GM10266 (cell line): ENCODE results near the gene TMOD2.

Experiments used
- DNase-seq: peaks from one replicate; pipeline ENCODE4 v3.0.0; 2012; ENCODE audit errors: extremely low spot score
- TF ChIP-seq, protein P1 (sequence below): IDR thresholded peaks from 2 replicates; pipeline ENCODE4 v1.5.1; 2012; ENCODE audit warnings: mild to moderate bottlenecking, low read depth; ENCODE audit not compliant: control insufficient read depth, insufficient read depth; ENCODE audit errors: missing control alignments

TMOD2 gene

DNA sequence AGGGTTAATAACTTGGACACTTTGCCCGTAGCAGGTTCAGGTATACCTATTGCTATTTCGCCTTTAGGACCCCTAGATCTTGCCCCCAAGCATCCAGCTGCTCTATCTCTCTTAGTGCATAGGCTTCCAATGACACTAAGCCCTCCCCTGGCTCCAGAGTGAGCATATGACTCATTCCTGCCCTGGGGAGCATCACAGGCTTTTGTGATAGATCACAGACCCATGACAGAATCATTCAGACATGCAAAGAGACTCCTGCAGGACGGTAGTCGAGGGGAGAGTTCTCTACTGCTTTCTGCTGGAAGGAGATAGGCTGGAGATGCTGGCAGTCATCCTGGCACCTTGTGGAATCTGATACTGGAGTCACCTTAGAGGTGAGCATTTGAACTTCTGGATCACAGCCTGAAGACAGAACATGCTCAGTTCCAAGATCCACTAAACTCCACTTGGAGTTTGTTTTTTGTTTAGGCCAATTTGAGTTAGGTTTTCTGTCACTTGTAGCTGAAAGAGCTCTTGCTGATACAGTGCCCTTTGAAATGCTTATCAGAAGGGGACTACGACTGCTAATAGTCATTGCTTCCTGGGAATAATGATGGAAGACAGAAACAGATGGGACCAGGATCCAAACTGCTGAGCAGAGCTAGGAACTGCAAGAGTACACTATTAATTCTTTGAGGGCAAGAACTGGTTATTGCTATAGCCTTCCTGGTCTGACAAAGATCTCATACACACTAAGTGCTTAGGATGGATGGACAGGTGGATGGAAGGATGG, 24.9 kb upstream of the TMOD2 start:
- DNase-seq: peak; percentile 43
- TF ChIP-seq, protein P1, sequence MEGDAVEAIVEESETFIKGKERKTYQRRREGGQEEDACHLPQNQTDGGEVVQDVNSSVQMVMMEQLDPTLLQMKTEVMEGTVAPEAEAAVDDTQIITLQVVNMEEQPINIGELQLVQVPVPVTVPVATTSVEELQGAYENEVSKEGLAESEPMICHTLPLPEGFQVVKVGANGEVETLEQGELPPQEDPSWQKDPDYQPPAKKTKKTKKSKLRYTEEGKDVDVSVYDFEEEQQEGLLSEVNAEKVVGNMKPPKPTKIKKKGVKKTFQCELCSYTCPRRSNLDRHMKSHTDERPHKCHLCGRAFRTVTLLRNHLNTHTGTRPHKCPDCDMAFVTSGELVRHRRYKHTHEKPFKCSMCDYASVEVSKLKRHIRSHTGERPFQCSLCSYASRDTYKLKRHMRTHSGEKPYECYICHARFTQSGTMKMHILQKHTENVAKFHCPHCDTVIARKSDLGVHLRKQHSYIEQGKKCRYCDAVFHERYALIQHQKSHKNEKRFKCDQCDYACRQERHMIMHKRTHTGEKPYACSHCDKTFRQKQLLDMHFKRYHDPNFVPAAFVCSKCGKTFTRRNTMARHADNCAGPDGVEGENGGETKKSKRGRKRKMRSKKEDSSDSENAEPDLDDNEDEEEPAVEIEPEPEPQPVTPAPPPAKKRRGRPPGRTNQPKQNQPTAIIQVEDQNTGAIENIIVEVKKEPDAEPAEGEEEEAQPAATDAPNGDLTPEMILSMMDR: no peak

DNA sequence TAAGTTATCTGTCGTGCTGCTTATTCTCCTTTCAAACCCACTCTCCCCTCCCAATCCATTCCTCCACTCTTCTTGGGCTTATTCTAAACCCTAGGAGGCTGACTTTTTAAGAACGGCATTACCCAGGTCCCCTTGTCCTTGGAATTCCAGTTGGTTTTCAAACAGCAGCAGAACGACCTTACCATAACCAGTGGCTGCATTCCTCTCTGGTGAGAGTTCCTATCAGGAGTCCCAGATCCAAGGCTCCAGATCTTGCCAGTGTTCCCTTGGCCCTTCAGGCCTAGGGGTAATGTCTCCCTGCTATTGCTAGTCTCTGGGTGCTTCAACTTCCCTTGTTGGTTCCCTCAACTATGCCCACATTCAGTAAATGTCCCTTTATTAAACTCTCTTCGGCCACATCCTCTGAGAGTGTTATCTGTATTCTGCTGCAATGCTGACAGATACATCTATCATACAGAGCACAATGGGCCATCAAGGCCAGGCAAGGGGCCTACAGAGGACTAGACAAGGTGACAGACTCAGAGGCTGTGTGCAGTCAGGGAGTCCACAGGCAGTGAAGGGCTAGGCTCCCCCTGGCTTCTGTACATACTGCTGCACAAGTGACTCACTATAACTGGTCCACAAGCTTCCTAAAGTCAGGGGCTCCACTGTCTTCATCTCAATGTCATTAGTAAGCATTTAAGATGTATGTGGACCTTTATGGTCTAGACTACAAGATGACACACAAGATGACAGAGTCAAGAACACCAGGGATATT, 24.1 kb upstream of the TMOD2 start:
- TF ChIP-seq, protein P1: peak; percentile 25
- DNase-seq: no peak

DNA sequence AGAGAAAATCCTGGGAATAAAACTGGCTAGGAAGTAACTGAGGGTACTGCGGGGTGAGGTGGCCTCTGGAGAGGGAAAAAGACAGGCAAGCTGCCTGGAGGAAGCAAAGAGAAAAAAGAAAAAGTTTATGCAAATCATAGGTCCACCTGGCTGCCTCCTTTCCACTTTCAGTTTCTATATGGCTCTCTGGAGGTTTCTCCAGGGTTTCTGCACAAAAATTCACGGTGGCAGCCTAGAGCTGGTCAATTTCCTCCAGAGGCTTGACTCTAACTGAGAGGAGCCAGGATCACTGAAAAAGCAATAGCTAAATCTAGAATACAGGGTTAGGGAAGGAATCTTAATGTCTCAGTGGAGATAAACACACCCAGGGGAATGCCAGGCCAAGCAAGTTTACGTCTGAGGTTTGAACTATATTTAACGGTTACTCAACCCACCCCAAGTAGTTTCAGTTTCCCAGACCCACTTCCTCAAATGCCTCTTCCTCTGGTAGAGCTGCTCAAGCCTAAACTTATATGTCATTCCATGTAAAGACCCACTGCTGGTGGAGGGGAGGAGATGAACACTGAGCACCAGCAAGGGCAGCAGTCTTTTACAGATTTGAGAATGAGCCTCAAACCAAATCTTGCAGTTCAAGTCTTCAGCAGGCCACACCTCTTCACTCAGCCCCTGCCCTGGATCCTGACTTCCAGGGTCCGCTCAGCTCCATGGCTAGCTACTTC, 19.7 kb upstream of the TMOD2 start:
- DNase-seq: peak; percentile 74
- TF ChIP-seq, protein P1: no peak

DNA sequence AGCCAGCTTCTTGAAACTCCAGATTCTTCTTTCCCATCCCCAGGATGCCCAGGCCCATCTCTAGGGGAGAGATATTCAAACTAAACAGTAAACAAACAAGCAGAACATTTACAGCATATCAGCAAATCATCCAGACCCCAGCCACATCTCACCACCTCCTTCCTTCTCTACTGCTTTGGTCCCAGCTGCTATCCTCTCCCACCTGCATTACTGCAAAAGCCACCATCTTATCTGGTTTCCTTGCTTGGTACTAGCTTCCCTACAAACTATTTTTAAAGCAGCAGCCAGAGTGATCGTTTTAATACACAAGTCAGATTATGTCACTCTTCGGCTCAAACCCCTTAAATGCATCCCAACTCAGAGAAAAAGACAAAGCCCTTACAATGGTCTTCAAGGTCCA, 18.8 kb upstream of the TMOD2 start:
- DNase-seq: no peak
- TF ChIP-seq, protein P1: no peak

DNA sequence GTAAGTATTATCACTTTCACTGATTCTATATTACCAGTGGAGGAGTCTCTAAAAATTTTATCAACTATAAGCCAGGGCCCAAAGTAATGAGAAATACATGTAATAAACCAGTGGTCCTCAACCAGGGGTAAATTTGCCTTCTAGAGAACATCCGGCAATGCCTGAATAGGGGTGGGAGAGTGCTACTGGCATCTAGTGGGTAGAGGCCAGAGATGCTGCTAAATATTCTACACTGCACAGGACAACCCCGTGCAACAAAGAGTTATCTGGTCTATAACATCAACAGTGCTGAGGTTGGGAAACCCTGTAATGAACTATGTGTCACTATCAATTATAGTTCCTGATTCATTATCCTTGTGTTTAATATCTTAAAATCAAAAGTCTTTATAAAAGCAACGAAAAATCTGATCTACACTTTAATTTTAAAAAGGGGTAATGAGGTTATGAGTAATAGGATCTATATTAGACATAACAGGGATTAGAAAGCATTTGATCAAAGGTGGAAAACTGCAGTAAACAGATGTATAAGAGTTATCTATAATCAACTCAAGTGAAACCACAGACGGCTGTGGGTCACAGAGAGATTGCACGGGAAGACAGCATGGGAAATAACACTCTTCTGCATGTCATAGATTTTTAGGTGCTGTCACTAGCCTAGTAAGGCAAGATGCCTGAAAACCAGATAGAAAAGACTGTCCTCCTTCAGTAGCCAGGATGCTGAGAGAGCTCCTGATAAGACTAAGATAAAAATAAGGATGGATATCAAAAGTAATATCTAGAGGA, 16.0 kb upstream of the TMOD2 start:
- DNase-seq: no peak

DNA sequence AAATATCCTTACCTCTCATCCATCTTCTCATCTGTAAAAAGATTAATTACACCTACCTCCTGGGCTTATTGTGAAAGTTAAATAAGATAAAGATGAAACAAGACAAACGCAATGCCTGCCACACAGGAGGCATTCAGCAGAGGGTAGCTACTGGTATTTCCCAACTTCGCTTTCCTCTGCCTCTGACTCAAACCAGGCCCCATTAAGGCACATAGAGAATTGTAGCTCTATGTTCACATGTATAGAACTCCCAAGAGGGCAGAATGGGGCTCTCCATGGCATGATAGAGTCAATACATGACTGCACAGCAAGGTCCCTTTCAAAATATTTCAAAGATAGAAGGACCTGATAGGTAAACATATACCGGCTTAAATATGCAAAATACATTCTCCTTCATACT, 15.3 kb upstream of the TMOD2 start:
- DNase-seq: peak; percentile 44
- TF ChIP-seq, protein P1: no peak

More for the DNA sequence above, 16.0 kb upstream of the TMOD2 start:
- TF ChIP-seq, protein P1: peak; percentile 47
